GM12872 (cell line): ENCODE data around the gene ZBTB9.

Experiments used
- TF ChIP-seq, protein P1 (sequence below): IDR thresholded peaks from 3 replicates; pipeline ENCODE4 v1.5.1; 2011; ENCODE audit warnings: low read depth, mild to moderate bottlenecking, low read length, moderate library complexity; ENCODE audit not compliant: insufficient read depth

The ZBTB9 gene

DNA sequence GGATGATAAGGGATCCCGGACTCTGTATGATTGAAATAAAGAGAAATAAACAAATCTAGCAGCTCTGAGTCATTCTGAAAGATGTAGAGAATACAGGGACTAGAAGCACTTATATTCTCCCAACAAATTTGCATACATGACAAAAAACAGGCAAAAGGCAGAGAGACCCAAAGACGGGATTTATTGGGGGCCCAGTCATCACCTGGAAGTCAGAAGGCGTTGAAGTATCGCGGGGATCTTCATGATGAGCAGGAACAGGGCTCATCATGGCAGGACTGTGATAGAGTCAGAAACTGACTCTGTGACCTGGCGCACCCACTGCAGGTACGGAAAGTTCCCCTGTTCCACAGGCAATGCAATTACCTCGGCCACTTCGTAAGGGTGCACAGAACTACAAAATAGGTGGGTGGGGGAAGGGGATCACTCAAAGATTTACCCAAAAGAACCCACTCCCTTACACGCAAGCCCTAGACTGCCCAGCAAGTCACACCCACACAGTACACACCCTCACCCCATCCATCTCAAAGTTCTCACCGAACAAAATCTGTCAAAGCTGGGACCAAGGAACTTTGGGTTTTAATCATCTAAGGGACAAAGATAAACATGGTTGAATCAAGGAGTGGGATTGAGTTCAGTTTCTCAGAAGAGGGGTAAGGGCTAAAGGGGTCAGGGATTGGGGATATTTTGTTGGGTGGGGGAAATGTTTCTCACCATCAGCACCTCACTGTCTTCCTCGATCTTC lies 37.8 kb upstream of the ZBTB9 start:
- TF ChIP-seq, protein P1, sequence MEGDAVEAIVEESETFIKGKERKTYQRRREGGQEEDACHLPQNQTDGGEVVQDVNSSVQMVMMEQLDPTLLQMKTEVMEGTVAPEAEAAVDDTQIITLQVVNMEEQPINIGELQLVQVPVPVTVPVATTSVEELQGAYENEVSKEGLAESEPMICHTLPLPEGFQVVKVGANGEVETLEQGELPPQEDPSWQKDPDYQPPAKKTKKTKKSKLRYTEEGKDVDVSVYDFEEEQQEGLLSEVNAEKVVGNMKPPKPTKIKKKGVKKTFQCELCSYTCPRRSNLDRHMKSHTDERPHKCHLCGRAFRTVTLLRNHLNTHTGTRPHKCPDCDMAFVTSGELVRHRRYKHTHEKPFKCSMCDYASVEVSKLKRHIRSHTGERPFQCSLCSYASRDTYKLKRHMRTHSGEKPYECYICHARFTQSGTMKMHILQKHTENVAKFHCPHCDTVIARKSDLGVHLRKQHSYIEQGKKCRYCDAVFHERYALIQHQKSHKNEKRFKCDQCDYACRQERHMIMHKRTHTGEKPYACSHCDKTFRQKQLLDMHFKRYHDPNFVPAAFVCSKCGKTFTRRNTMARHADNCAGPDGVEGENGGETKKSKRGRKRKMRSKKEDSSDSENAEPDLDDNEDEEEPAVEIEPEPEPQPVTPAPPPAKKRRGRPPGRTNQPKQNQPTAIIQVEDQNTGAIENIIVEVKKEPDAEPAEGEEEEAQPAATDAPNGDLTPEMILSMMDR: no peak

DNA sequence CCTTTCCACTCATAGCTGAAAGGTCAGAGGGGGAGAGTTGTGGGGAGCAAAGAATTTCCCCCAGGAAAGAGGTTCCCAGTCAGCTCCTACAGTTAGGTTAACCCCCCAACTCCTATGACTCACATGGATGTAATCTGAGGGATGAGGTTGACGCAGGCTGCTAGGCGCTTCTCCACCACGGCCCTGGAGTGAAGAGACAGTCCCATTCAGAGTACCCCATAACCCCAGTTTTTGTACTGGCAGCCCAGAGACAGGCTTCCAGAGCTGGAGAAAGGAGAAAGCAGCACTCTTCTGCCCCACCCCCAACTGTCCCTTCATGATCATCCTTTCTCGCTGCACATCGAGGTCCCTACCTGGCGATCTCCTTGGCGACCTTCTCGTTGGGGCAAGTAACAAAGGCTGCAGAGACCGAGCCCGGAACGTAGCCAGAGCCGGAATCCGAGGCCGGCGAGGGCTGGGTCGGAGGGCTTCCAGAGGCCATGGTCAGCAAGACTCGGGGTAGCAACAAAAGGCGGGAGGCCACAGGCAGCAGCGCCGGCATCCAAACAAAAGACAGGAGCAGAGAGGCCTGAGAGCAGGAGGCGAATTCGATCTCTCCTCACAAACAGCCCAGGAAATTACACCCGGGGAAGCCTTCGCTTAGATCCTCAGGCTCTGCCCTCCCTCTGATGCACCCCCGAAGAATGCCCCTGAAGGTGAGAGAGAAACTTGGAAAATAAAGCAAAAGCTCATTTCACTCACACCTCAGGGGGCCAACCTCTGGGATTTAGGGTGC lies 37.1 kb upstream of the ZBTB9 start:
- TF ChIP-seq, protein P1: no peak

DNA sequence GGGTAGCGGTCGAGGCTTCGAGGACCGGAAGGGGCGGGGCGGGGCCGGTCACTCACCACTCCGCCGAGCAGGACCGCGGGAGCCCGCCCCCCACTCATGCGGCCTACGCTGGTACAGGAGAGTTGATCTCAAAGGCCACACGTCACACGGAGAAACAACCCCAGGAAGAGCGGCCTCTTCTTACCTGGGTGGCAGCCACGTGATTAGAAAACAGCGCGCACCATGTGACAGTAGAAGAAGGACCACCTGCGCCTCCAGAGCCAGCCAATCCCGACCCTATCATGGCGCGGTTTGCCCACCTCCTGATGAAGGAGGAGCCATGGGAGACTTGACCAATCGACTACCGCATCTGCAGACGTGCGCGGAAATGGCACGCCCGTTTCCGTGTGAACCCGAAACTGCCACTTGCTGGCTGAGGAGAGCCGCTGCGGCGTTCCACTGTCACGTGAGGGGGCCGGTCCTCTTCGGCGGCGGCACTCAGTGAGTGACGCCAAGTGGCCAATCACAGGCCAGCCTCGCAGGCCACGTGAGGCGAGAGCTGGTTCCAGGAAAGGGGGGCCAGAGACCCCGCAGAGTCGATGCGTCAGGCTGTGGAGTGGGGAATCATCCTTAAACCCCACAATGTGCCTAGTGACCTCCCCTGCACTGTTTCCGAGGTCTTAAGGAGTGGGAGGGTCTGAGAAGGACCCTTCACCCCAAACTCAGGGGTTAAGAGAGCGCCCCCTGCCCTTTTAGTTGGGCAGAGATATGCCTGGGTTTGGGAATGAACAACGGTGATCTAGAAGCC lies 36.3 kb upstream of the ZBTB9 start, which contains the start of gene CUTA:
CUTA (minus strand) TSS at position 205 of the 787 bp plus-strand sequence; CDS start at position 98, 107 bp downstream.
- TF ChIP-seq, protein P1: peak; percentile 67

DNA sequence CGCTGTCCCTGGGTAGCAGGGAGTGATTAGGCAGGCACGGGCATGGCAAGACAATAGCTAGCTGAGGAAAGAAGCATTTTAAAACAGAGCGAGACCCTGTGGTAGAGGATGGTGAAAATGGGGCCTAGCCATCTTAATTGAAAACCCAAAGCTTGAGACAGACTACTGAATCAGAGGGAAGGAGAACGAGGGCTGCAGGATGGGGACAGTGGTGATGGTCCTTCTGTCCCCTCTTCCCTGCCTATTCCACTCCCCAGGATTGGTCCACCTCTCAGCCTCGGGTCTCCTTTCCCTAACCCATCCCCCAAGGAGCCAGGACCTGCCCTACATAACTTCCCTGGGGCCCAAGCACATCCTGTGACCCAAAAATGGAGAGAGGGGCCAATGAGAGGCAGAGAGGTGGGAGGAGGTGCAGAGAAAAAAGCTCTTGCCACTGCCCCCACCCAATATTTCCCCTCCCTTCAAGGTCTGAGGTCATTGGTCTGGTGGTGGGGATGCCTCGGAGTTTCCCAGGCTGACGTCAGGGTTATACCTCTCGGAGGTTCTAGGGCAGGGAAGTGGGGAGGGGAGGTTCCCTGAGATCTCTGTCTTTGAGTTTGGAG lies 35.6 kb upstream of the ZBTB9 start:
- TF ChIP-seq, protein P1: no peak

DNA sequence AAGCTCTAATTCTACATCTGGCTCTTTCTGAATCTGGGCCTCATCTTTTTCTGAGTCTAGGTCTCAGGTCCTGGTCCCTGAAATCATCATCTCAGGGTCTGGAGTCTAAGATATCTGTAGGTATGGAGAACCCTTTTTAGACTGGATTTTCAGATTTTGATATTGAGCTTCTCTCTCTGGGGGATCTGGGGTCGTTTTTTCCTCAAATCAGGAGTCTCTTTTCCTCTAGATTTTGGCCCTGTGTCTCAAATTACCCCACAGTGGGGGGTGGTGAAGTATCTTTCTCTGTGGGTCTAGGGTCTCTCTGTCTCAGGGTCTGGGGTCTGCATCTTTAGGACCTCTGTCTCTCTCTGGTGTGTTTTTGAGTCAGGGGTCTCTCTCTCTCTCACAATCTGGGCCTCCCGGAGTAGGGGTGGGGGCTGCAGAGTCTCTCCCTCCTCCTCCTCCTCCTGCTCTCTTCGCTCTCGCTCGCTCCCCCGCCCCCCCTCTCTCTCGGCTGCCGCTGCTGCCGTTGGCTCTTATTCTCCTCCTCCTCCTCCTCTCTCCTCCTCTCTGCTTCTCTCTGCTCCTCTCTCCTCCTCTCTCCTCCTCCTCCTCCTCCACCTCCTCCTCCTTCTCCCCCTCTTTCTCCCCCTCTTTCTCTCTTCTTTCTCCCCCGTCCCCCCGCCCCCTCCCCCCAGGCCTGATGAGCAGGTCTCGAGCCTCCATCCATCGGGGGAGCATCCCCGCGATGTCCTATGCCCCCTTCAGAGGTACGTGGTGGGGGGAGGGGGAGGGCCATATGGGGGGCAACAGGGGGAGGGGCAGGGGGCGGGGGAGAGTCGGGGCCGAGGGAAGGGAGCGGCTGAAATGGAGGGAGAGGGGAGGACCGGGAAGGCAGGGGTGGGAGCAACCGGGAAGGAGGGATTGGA lies 34.5 kb upstream of the ZBTB9 start, which contains the start of gene SYNGAP1:
SYNGAP1 (plus strand) TSS at position 486 of the 911 bp plus-strand sequence; CDS start at position 686, 200 bp downstream.
- TF ChIP-seq, protein P1: no peak

DNA sequence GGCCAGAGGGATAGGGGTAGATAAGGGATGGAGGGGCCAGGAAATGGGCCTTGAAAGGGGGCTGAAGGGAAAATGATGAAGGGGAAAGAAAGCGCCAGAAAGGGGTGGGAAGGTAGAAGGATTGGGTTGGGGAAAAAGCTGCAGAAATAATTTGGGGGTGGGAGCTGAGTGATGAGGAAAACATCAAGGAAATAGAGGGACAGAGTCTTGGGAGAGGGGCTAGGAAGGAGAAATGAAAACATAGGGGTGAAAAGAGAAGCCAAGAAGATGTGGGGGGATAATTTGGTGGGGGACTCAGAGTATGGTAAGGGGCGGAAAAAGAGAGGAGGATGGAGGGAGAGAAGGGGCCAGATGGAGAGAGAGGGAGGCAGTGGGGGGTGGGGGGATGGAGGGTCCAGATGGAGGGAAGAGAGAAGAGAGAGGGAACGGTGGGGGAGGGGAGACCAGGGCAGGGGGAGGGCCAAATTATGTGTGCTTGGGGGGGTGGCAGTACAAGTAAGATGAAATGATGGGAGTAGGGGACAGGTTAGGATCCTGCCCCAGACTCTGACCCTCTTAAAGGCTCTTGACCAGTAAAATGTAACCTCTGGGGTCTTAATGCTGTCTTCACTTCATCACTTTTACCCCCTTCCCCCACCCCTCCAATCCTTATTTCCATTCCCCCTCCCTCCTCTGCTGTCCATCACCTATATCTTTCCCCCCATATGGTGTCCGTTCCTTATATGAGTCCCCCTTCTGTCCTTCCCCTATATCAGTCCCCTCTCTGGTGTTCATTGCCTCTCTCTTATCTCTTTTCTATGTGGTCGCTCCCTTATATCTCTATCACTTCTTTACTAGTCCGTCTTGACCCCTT lies 33.7 kb upstream of the ZBTB9 start:
- TF ChIP-seq, protein P1: no peak
